CD4-positive, alpha-beta T cell (primary cell): ENCODE results near the gene CROCC2. TPM values are rescaled to one million over a fixed set of nuclear protein-coding genes. Genes with fewer than 3 reads are reported as not detected.
A peak's percentile ranks its signal among the peaks of the same experiment; 100 is the strongest.

Experiments used
- ATAC-seq: fragments of 200-7000 bp; cut with Tn5 transposase; one replicate; pipeline ENCODE4 v1.10.0; 2022; ENCODE audit warnings: mild to moderate bottlenecking; ENCODE audit not compliant: poor library complexity
- CTCF ChIA-PET: fragments of 350-600 bp; sonication (Branson Sonifier 250); formaldehyde crosslinking; loops from one replicate; lab custom pipeline; 2021; ENCODE audit warnings: antibody characterized with exemption, inconsistent platforms; lab: Charles Lee
- POLR2A ChIA-PET: fragments of 350-600 bp; sonication (Branson Sonifier 250); formaldehyde crosslinking; loops from one replicate; lab custom pipeline; 2021; ENCODE audit warnings: antibody characterized with exemption, inconsistent platforms; lab: Charles Lee
- DNase-seq, 14 experiments: peaks; one replicate each; pipeline ENCODE4 v3.0.0-alpha.2; 2013 to 2020; ENCODE audit warnings: mixed read lengths in 2 of 14
- H3K27ac ChIP-seq, 2 donors: one replicate each; pipeline versions ENCODE4 v1.5.1 to v1.7.0; 2013; ENCODE audit warnings: low read length in 2 of 2, low read depth in 1 of 2, mild to moderate bottlenecking in 1 of 2
- H3K27me3 ChIP-seq, 2 experiments: 1 replicate in 1 of 2; 2 replicates in 1 of 2; pipeline versions ENCODE4 v1.6.1 to v1.7.0; 2013; ENCODE audit warnings: low read length in 2 of 2, control low read depth in 1 of 2, mild to moderate bottlenecking in 1 of 2, moderate library complexity in 1 of 2; ENCODE audit not compliant: insufficient read depth in 2 of 2, control insufficient read depth in 1 of 2
- H3K36me3 ChIP-seq: one replicate; pipeline ENCODE4 v1.6.1; 2013; ENCODE audit warnings: low read length, control low read depth; ENCODE audit not compliant: insufficient read depth
- H3K4me1 ChIP-seq: one replicate; pipeline ENCODE4 v1.6.1; 2013; ENCODE audit warnings: low read length, control low read depth; ENCODE audit not compliant: insufficient read depth
- H3K4me3 ChIP-seq: one replicate; pipeline ENCODE4 v1.5.1; 2013; ENCODE audit warnings: mild to moderate bottlenecking, low read length, moderate library complexity
- H3K9me3 ChIP-seq, 2 experiments: 1 replicate in 1 of 2; 2 replicates in 1 of 2; pipeline versions ENCODE4 v1.6.1 to v1.7.0; 2013; ENCODE audit warnings: low read length in 2 of 2, mild to moderate bottlenecking in 2 of 2, control low read depth in 1 of 2, moderate library complexity in 1 of 2; ENCODE audit not compliant: control insufficient read depth in 1 of 2, insufficient read depth in 1 of 2
- H3K27ac Mint-ChIP-seq: one replicate; pipeline ENCODE4 v1.8.0; 2020; ENCODE audit warnings: mixed read lengths
- H3K27me3 Mint-ChIP-seq: one replicate; pipeline ENCODE4 v1.8.0; 2021; ENCODE audit warnings: mixed read lengths
- H3K36me3 Mint-ChIP-seq: one replicate; pipeline ENCODE4 v1.8.0; 2021; ENCODE audit warnings: low read depth, mixed read lengths
- H3K4me1 Mint-ChIP-seq: one replicate; pipeline ENCODE4 v1.8.0; 2021; ENCODE audit warnings: low read depth, mixed read lengths
- H3K4me3 Mint-ChIP-seq: one replicate; pipeline ENCODE4 v1.8.0; 2020; ENCODE audit warnings: mild to moderate bottlenecking, mixed read lengths
- H3K9me3 Mint-ChIP-seq: one replicate; pipeline ENCODE4 v1.8.0; 2020; ENCODE audit warnings: mixed read lengths
- intact Hi-C, 2 experiments: fragments of 100-400 bp; cut with DNase I in 1 of 2; cut with micrococcal nuclease in 1 of 2; formaldehyde crosslinking; loops; one replicate each; pipeline versions ENCODE4 v1.15.1 to v1.9.0; 2023 to 2025; cut with DNase I, micrococcal nuclease
- total RNA-seq, 174 experiments: library from RNA in 2 of 174; stranded (reverse) in 2 of 174; gene quantifications; one replicate each; pipeline ENCODE4 v1.2.3 and lab custom pipeline; 2021 to 2026
- TF ChIP-seq, protein P1 (sequence below): fragments of 200-600 bp; IDR thresholded peaks from one replicate; pipeline ENCODE4 v1.8.0; 2022; ENCODE audit warnings: antibody characterized with exemption, mild to moderate bottlenecking

Gene CROCC2
- total RNA-seq, 2 experiments from 2014 or later = not detected

- H3K27ac ChIP-seq = no peak overlapping the region
- Mint-ChIP-seq H3K27me3 (no peaks in the 10 kb centered on the region), H3K27ac (no peak overlapping the region), H3K4me1 (no peaks in the 10 kb centered on the region), H3K9me3 (no peaks in the 10 kb centered on the region), H3K4me3 (no peak overlapping the region), H3K36me3 (no peaks in the 10 kb centered on the region)
- H3K4me1 ChIP-seq = peaks cover 6% of the 10 kb centered on the region
- POLR2A ChIA-PET = no interaction called here
- ATAC-seq (no peak), DNase-seq (peak in 1 of 14 experiments; percentile 0)
- TF ChIP-seq, protein P1, sequence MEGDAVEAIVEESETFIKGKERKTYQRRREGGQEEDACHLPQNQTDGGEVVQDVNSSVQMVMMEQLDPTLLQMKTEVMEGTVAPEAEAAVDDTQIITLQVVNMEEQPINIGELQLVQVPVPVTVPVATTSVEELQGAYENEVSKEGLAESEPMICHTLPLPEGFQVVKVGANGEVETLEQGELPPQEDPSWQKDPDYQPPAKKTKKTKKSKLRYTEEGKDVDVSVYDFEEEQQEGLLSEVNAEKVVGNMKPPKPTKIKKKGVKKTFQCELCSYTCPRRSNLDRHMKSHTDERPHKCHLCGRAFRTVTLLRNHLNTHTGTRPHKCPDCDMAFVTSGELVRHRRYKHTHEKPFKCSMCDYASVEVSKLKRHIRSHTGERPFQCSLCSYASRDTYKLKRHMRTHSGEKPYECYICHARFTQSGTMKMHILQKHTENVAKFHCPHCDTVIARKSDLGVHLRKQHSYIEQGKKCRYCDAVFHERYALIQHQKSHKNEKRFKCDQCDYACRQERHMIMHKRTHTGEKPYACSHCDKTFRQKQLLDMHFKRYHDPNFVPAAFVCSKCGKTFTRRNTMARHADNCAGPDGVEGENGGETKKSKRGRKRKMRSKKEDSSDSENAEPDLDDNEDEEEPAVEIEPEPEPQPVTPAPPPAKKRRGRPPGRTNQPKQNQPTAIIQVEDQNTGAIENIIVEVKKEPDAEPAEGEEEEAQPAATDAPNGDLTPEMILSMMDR = no peak
- no peaks in the 10 kb centered on the region for H3K27me3 ChIP-seq
- intact Hi-C loops = loop anchor here (5.0 kb wide), 2 partner anchors 70 to 170 kb away; partner anchors contain the start of gene PPP1R7 (in 2 of the 2)
- no peaks in the 10 kb centered on the region for H3K36me3 ChIP-seq
- H3K4me3 ChIP-seq = no peak overlapping the region
- CTCF ChIA-PET = no interaction called here
- no peaks in the 10 kb centered on the region for H3K9me3 ChIP-seq
Observed at GRCh38 chr2:240981871-240982800, 76.0 kb downstream of the CROCC2 start.

GRCh38 chr2:240982821-240983281 lies 76.7 kb downstream of the CROCC2 start:
- no peak overlapping the region for H3K4me3 ChIP-seq
- H3K27me3 ChIP-seq = no peaks in the 10 kb centered on the region
- Mint-ChIP-seq H3K4me1 (no peaks in the 10 kb centered on the region), H3K27me3 (no peaks in the 10 kb centered on the region), H3K9me3 (no peaks in the 10 kb centered on the region), H3K36me3 (no peaks in the 10 kb centered on the region), H3K4me3 (no peak overlapping the region), H3K27ac (no peak overlapping the region)
- POLR2A ChIA-PET = interaction anchor here (1.5 kb wide), 1 partner anchor 167 kb away, joined by 10 read pairs; the partner anchor contains the start of genes PASK and PPP1R7
- intact Hi-C loops = loop anchor here (5.0 kb wide), 2 partner anchors 69 to 169 kb away; partner anchors contain the start of gene PPP1R7 (in 2 of the 2)
- H3K9me3 ChIP-seq = no peaks in the 10 kb centered on the region
- CTCF ChIA-PET = interaction anchor here (0.9 to 1.3 kb wide), 5 partner anchors 76 to 167 kb away, joined by 3 to 10 read pairs (median 6); partner anchors contain the start of genes PASK and PPP1R7
- DNase-seq = no peak
- H3K36me3 ChIP-seq = no peaks in the 10 kb centered on the region
- no peak for ATAC-seq
- TF ChIP-seq, protein P1 = no peak
- H3K27ac ChIP-seq = no peak overlapping the region
- peaks cover 6% of the 10 kb centered on the region for H3K4me1 ChIP-seq

DNA sequence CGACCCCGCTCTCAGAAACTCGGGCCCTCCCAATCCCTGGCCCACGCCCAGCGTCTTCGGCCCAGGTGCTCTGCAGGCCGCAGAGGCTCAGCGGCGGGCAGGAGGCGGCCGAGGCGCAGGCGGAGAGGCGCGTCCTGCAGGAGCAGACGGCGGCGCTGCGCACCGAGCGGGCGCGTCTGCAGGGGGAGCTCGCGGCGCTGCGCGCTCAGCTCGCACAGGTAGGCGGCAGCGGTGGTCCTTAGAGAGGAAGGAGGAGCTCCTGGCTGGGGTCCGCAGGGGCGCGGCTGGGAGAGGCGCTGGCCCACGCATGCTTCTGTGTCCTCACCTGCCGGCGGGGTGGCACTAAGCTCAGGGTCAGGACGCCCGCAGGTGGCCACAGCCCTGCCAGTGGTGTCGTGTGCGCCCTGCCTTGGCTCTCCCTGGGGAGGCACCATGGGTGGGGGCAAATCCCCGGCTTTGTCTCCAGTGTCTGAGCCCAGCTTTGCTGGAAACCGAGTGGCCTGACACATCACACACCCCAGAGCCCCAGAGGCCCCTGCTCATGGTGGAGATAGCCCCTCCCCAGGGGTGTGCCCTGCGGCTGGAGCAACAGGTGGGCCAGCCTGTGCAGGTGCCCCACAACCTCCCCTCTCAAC lies 77.3 kb downstream of the CROCC2 start:
- no peaks in the 10 kb centered on the region for H3K9me3 Mint-ChIP-seq
- no peaks in the 10 kb centered on the region for H3K27me3 ChIP-seq
- CTCF ChIA-PET = interaction anchor here (0.7 to 1.3 kb wide), 6 partner anchors 75 to 167 kb away, joined by 3 to 10 read pairs (median 6); partner anchors contain the start of genes PASK and PPP1R7
- no peak overlapping the region for H3K4me3 ChIP-seq
- H3K36me3 ChIP-seq = no peaks in the 10 kb centered on the region
- no peak overlapping the region for H3K27ac ChIP-seq
- ATAC-seq (peak; percentile 93), DNase-seq (peak in 12 of 14 experiments; percentile 3 to 74 (median 33))
- no peaks in the 10 kb centered on the region for H3K36me3 Mint-ChIP-seq
- POLR2A ChIA-PET = interaction anchor here (1.5 kb wide), 1 partner anchor 167 kb away, joined by 10 read pairs; the partner anchor contains the start of genes PASK and PPP1R7
- H3K27me3 Mint-ChIP-seq = no peaks in the 10 kb centered on the region
- no peaks in the 10 kb centered on the region for H3K4me1 Mint-ChIP-seq
- H3K4me3 Mint-ChIP-seq = no peak overlapping the region
- intact Hi-C loops = loop anchor here (5.0 kb wide), 2 partner anchors 69 to 169 kb away; partner anchors contain the start of gene PPP1R7 (in 2 of the 2)
- TF ChIP-seq, protein P1 = peak; percentile 65
- H3K27ac Mint-ChIP-seq = no peak overlapping the region
- peaks cover 6% of the 10 kb centered on the region for H3K4me1 ChIP-seq
- no peaks in the 10 kb centered on the region for H3K9me3 ChIP-seq
